HepG2 (cell line): ENCODE data around the gene MTCH1. TPM values are rescaled to one million over a fixed set of nuclear protein-coding genes. Genes with fewer than 3 reads are reported as not detected.

ENCODE experiments used
- CENPX ChIP-seq: sonication (generic); formaldehyde crosslinking; IDR thresholded peaks from 2 replicates; pipeline ENCODE4 v1.9.0; 2021; ENCODE audit warnings: mild to moderate bottlenecking, missing genetic modification reagents, moderate library complexity
- ERF ChIP-seq: IDR thresholded peaks from 2 replicates; pipeline ENCODE4 v1.6.1; 2018; ENCODE audit warnings: missing biosample characterization, missing genetic modification reagents
- GATAD1 ChIP-seq: IDR thresholded peaks from 2 replicates; pipeline ENCODE4 v1.6.1; 2016; ENCODE audit warnings: missing genetic modification reagents, missing compliant biosample characterization
- MEF2D ChIP-seq: sonication (generic); formaldehyde crosslinking; IDR thresholded peaks from 2 replicates; pipeline ENCODE4 v1.5.1; 2020; ENCODE audit warnings: mild to moderate bottlenecking, missing genetic modification reagents
- SIX4 ChIP-seq: sonication (generic); formaldehyde crosslinking; IDR thresholded peaks from 2 replicates; pipeline ENCODE4 v1.4.0; 2020; ENCODE audit warnings: missing genetic modification reagents
- SP5 ChIP-seq: IDR thresholded peaks from 2 replicates; pipeline ENCODE4 v1.6.1; 2016; ENCODE audit warnings: low read depth, borderline replicate concordance
- ZNF274 ChIP-seq: sonication (generic); formaldehyde crosslinking; IDR thresholded peaks from 2 replicates; pipeline ENCODE4 v1.5.1; 2020; ENCODE audit warnings: mild to moderate bottlenecking, missing genetic modification reagents
- polyA plus RNA-seq, 8 experiments: library from polyadenylated mRNA; depleted of rRNA in 3 of 8; stranded (reverse) in 7 of 8; unstranded in 1 of 8; fragments of >200 nt; fragmentation: Illumina TruSeq in 4 of 8; extraction: Trizol in 4 of 8; gene quantifications; 2 replicates each; pipeline versions ENCODE4 v1.2.1 to v1.2.3, GENCODE V29; 2011 to 2016; ENCODE audit warnings: low read depth in 4 of 8, missing spikeins in 1 of 8, mixed read lengths in 1 of 8; ENCODE audit not compliant: insufficient read depth in 1 of 8
- total RNA-seq, 5 experiments: library from RNA; depleted of rRNA; stranded (reverse); fragments of >200 nt; fragmentation: Illumina TruSeq; extraction: Trizol; gene quantifications; 2 replicates each; pipeline ENCODE4 v1.2.3, GENCODE V29; 2016; ENCODE audit warnings: low read depth in 1 of 5
- TF ChIP-seq, protein P1 (sequence below): sonication (generic); formaldehyde crosslinking; IDR thresholded peaks from 2 replicates; pipeline ENCODE4 v1.4.0; 2020; ENCODE audit warnings: missing genetic modification reagents
- TF ChIP-seq, protein P2 (sequence below): sonication (generic); formaldehyde crosslinking; IDR thresholded peaks from 2 replicates; pipeline ENCODE4 v1.5.0; 2020; ENCODE audit warnings: mild to moderate bottlenecking, missing genetic modification reagents, borderline replicate concordance
- TF ChIP-seq, protein P3 (sequence below): sonication (generic); formaldehyde crosslinking; conservative IDR thresholded peaks from 2 replicates; pipeline ENCODE4 v1.8.0; 2022; ENCODE audit warnings: low read depth, missing genetic modification reagents
- TF ChIP-seq, protein P4 (sequence below): IDR thresholded peaks from 2 replicates; pipeline ENCODE4 v1.6.1; 2016
- TF ChIP-seq, protein P5 (sequence below), 2 experiments: sonication (generic) in 1 of 2; formaldehyde crosslinking in 1 of 2; IDR thresholded peaks; 2 replicates each; pipeline versions ENCODE4 v1.5.1 to v1.6.1; 2011 to 2020; ENCODE audit warnings: borderline replicate concordance in 1 of 2, low read depth in 1 of 2, low read length in 1 of 2, mild to moderate bottlenecking in 1 of 2, missing genetic modification reagents in 1 of 2, moderate library complexity in 1 of 2

Gene MTCH1
- total and polyA plus RNA-seq, 2 of the 13 experiments (the other 11 are each of a cell fraction or from before 2014, with no cell fraction given) = 86.2 to 144 TPM

DNA sequence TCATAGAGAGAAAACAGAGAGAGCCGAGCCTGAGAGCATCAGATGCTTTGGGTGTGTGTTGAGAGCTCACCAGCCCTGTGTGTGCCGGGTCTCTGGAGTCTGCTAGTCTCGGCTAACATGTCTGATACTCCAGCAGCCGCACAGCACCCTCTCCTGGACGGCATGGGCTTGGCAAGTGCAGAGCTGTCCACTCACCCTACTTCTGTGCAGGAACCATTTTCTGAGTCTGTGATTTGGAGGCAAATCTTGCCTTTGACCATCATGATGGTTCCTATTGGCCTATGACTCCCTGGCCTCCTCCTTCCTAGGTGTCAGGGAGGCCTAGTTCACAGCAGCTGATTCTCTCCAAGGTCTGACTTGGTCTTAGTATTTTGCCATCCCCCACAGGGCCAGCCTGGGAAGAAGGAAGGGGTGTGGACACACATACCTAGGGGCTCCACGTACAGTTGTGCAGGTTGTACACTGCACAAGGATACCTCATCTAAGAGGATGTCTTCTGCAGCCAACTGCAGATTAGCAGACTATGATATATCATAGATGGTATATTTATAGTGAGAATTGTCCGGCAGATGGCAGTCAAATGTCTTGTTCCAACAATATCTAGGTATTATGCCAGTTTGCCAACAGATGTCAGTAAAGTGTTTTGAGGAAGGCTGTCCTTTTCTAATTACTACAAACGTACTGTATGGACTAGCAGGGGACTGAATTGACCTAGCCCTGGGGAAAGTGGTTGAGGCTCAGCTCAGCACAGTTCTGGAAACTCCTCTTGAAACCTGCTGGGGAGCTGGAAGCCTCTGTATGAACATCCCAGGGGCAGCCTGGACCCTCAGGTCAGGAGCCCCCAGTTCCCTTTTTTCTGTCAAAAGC, 32.4 kb upstream of the MTCH1 start (continued):
- TF ChIP-seq, protein P1, sequence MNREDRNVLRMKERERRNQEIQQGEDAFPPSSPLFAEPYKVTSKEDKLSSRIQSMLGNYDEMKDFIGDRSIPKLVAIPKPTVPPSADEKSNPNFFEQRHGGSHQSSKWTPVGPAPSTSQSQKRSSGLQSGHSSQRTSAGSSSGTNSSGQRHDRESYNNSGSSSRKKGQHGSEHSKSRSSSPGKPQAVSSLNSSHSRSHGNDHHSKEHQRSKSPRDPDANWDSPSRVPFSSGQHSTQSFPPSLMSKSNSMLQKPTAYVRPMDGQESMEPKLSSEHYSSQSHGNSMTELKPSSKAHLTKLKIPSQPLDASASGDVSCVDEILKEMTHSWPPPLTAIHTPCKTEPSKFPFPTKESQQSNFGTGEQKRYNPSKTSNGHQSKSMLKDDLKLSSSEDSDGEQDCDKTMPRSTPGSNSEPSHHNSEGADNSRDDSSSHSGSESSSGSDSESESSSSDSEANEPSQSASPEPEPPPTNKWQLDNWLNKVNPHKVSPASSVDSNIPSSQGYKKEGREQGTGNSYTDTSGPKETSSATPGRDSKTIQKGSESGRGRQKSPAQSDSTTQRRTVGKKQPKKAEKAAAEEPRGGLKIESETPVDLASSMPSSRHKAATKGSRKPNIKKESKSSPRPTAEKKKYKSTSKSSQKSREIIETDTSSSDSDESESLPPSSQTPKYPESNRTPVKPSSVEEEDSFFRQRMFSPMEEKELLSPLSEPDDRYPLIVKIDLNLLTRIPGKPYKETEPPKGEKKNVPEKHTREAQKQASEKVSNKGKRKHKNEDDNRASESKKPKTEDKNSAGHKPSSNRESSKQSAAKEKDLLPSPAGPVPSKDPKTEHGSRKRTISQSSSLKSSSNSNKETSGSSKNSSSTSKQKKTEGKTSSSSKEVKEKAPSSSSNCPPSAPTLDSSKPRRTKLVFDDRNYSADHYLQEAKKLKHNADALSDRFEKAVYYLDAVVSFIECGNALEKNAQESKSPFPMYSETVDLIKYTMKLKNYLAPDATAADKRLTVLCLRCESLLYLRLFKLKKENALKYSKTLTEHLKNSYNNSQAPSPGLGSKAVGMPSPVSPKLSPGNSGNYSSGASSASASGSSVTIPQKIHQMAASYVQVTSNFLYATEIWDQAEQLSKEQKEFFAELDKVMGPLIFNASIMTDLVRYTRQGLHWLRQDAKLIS (CRISPR knock-in tag) = 0 out of 2 replicates have a peak, but pooled peaks have one; percentile 48
- TF ChIP-seq, protein P2, sequence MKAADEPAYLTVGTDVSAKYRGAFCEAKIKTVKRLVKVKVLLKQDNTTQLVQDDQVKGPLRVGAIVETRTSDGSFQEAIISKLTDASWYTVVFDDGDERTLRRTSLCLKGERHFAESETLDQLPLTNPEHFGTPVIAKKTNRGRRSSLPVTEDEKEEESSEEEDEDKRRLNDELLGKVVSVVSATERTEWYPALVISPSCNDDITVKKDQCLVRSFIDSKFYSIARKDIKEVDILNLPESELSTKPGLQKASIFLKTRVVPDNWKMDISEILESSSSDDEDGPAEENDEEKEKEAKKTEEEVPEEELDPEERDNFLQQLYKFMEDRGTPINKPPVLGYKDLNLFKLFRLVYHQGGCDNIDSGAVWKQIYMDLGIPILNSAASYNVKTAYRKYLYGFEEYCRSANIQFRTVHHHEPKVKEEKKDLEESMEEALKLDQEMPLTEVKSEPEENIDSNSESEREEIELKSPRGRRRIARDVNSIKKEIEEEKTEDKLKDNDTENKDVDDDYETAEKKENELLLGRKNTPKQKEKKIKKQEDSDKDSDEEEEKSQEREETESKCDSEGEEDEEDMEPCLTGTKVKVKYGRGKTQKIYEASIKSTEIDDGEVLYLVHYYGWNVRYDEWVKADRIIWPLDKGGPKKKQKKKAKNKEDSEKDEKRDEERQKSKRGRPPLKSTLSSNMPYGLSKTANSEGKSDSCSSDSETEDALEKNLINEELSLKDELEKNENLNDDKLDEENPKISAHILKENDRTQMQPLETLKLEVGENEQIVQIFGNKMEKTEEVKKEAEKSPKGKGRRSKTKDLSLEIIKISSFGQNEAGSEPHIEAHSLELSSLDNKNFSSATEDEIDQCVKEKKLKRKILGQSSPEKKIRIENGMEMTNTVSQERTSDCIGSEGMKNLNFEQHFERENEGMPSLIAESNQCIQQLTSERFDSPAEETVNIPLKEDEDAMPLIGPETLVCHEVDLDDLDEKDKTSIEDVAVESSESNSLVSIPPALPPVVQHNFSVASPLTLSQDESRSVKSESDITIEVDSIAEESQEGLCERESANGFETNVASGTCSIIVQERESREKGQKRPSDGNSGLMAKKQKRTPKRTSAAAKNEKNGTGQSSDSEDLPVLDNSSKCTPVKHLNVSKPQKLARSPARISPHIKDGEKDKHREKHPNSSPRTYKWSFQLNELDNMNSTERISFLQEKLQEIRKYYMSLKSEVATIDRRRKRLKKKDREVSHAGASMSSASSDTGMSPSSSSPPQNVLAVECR (CRISPR knock-in tag) = peak; percentile 45
- TF ChIP-seq, protein P3, sequence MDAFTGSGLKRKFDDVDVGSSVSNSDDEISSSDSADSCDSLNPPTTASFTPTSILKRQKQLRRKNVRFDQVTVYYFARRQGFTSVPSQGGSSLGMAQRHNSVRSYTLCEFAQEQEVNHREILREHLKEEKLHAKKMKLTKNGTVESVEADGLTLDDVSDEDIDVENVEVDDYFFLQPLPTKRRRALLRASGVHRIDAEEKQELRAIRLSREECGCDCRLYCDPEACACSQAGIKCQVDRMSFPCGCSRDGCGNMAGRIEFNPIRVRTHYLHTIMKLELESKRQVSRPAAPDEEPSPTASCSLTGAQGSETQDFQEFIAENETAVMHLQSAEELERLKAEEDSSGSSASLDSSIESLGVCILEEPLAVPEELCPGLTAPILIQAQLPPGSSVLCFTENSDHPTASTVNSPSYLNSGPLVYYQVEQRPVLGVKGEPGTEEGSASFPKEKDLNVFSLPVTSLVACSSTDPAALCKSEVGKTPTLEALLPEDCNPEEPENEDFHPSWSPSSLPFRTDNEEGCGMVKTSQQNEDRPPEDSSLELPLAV (CRISPR knock-in tag) = no peak
- peak; percentile 40; the same call in 1 of the 2 replicates for TF ChIP-seq MEF2D
- TF ChIP-seq, protein P4, sequence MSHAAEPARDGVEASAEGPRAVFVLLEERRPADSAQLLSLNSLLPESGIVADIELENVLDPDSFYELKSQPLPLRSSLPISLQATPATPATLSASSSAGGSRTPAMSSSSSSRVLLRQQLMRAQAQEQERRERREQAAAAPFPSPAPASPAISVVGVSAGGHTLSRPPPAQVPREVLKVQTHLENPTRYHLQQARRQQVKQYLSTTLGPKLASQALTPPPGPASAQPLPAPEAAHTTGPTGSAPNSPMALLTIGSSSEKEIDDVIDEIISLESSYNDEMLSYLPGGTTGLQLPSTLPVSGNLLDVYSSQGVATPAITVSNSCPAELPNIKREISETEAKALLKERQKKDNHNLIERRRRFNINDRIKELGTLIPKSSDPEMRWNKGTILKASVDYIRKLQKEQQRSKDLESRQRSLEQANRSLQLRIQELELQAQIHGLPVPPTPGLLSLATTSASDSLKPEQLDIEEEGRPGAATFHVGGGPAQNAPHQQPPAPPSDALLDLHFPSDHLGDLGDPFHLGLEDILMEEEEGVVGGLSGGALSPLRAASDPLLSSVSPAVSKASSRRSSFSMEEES = 0 out of 2 replicates have a peak, but pooled peaks have one; percentile 4
- no peak for TF ChIP-seq CENPX (CRISPR knock-in tag)
- no peak for TF ChIP-seq ZNF274 (CRISPR knock-in tag)
- peak; percentile 12; the same call in 1 of the 2 replicates for TF ChIP-seq GATAD1 (CRISPR knock-in tag)
- peak; percentile 16; the same call in 1 of the 2 replicates for TF ChIP-seq ERF (CRISPR knock-in tag)
- no peak for TF ChIP-seq SP5
- TF ChIP-seq, protein P5, sequence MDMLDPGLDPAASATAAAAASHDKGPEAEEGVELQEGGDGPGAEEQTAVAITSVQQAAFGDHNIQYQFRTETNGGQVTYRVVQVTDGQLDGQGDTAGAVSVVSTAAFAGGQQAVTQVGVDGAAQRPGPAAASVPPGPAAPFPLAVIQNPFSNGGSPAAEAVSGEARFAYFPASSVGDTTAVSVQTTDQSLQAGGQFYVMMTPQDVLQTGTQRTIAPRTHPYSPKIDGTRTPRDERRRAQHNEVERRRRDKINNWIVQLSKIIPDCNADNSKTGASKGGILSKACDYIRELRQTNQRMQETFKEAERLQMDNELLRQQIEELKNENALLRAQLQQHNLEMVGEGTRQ (IDR thresholded peaks at IDR 0.05; ENCODE audit: low read depth, low read length) = no peak
- TF ChIP-seq, protein P5 (CRISPR knock-in tag; IDR thresholded peaks at IDR 0.05; ENCODE audit: borderline replicate concordance) = no peak
- no peak for TF ChIP-seq SIX4
